GM18868 (cell line): ENCODE measurements around the gene PLXNB3.
"Not testable (repeated sequence)": the region's sequence is repeated elsewhere in the genome, so short reads cannot be mapped to it uniquely, and the experiment has no call there.

ENCODE experiments used
- ATAC-seq: cut with Tn5 transposase; IDR thresholded peaks from one replicate; pipeline ENCODE4 v1.9.1; 2021; ENCODE audit warnings: mild to moderate bottlenecking, moderate library complexity; ENCODE audit not compliant: unreplicated experiment

Gene PLXNB3

GRCh38 chrX:153806999-153807575 lies 43.0 kb downstream of the PLXNB3 start:
- ATAC-seq = no peak

- no peak for ATAC-seq
These were observed 43.9 kb downstream of the PLXNB3 start for GRCh38 chrX:153807976-153808375.

GRCh38 chrX:153812220-153812619 lies 48.2 kb downstream of the PLXNB3 start:
- ATAC-seq = no peak

DNA sequence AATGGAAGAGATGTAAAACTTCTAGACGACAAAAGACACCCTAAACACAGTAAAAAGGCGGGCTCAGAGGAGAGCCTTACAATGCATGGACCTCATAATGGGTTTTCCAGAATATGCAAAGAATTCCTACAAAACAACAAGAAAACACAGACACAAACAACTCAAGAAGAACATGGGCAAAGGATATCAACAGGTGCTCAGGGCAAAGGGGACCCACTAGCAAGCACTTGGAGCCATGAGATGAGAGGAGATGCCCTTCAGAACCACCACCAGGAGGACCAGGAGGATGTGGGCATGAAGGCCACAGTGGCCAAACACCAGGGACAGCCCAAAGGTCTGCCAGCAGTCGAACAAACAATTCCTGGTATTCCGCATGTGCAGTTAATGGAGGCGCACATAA lies 49.1 kb downstream of the PLXNB3 start:
- no peak for ATAC-seq

- no peak for ATAC-seq
These were observed 50.7 kb downstream of the PLXNB3 start for GRCh38 chrX:153814591-153815315.

DNA sequence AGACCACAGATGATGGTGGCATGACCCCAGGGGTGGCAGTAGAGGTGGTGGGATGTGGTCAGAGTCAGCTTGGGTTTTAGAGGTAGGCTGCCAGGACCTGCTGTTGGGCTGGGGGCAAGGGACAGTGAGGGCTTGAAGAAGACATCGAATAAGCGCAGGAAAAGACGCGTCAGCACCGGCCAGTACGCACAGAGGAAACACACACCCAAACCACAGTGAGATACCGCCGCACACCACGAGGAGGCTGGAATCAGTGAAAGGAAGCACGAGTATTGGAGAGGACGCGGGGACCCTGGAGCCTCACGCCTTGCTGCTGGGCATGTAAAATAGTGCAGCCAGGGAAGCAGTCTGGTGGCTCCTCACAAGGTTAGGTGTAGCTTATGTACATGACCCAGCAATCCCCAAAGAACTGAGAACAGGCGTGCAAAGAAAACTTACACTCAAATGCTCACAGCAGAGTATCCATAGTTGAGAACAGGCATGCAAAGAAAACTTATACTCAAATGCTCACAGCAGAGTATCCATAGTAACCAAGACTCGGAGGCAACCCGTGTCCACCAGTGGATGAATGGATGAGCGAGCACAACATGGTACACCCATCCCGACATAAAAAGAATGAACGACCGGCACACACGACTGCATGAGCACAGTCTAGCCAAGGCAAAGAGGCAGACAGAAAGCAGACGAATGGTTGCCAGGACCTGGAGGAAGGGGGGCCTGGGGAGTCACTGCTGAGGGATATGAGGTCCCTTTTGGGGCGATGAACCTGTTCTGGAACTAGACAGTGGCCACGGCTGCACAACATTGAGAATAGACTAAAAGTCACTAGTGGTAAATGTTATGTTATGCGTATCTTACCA lies 53.0 kb downstream of the PLXNB3 start:
- ATAC-seq = no peak

- not testable (repeated sequence) for ATAC-seq
These were observed 54.0 kb downstream of the PLXNB3 start for GRCh38 chrX:153818064-153818463.

DNA sequence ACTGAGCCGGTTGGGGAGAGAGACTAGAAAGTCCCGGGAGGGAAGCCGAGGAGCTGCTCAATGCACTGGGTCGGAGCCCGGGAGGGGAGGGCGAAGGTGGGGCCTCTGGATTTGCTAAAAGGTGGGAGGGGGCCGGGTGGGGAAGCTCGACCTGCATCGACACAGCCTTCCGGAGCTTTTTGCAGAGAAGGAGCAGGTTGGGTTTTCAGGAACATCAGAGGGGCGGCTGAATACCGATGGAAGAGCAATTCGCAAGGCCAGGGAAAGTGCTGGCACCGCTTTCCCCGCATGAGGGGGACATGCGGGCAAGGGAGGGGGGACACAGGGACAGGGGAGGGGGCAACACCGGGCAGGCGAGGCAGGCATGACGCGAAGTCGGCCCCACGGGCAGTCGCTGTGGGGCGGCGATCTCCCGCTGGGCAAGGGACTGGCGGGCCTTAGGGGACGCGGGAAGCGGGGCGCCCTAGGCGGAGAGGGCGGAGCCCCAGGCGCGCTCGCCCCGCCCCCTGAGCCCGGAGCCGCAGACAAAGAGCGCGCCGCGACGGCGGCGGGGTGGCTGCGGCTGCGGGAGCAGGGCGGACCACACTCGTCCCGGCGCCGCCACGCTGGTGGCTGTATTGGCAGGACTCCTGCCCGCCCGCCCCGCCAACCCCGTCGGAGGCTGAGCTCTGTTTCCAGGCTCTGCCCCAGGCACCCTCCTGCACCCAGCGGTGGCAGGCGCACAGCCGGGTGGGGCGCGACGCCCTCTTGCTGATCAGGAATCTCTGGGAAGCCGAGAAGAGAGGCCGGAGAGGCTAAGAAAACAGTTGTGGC lies 54.7 kb downstream of the PLXNB3 start:
- ATAC-seq = no peak

GRCh38 chrX:153819384-153820040 lies 55.5 kb downstream of the PLXNB3 start:
- no peak for ATAC-seq

GRCh38 chrX:153820601-153821000 lies 56.6 kb downstream of the PLXNB3 start:
- ATAC-seq = no peak

DNA sequence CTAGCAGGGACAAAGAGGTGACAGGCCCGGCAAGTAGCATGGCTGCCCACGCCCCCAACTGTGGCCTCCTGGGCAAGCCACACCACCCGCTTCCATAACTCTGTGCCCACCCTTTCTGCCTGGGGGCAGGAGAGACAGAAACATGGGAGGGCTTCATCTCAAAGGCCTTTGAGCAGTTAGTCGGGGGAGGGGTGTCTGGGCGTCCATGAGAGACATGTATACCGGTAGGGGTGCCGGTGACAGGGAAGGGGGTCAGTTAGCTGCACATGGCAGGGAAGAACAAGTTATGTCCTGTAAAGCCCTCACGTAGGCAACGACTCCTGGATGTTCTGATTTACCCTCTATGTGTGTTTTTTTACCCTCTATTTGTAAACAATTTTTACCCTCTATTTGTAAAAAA lies 57.0 kb downstream of the PLXNB3 start:
- ATAC-seq = no peak

DNA sequence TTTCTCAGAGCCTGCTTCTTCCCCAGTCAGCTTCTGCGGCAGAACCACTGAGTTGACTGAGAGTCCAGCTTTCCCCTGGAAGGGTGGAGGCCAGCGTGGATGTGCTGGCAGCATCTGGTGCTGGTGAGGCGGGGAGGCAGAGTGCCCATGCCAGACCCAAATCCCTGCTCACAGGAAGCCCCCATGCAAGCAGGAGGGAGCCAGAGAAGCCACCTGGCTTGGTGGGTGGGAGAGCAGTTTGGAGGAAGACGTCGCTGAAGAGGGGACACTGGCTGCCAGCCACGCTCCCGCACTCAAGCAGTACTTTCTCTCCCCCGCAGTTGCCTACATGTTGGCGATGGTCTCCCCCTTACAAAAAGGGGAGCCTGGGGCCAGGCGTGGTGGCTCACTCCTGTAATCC lies 60.3 kb downstream of the PLXNB3 start:
- ATAC-seq = no peak

DNA sequence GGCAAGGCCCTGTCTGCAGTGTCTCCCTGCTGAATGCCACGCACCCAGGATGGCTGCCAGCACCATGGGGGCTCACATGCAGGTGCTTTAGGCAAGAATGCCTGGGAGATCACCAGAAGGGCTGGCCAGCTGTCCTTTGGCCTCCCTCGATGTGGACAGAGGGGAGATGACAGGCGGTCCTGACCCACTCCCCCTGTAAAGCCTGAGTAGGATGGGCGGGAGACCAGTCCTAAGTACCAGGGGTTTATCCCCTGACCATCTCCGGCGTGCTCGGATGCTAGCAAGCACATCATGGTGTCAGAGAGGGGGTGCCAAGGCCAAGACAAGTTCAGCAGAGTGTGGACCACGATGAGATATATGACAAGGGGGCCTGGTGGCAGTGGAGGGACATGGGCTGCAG lies 61.0 kb downstream of the PLXNB3 start:
- ATAC-seq = no peak
